H1 (cell line): Measurements from ENCODE around the gene COL1A1. TPM values are rescaled to one million over a fixed set of nuclear protein-coding genes. Genes with fewer than 3 reads are reported as not detected.
A peak's percentile ranks its signal among the peaks of the same experiment; 100 is the strongest.

Experiments
- CTCF ChIA-PET: fragments of 300-600 bp; sonication (Branson Sonifier 250); formaldehyde crosslinking; loops from one replicate; lab custom pipeline; 2021; ENCODE audit not compliant: partially characterized antibody; lab: Charles Lee
- POLR2A ChIA-PET: fragments of 300-600 bp; sonication (Branson Sonifier 250); formaldehyde crosslinking; loops from one replicate; lab custom pipeline; 2021; ENCODE audit warnings: inconsistent platforms; ENCODE audit not compliant: partially characterized antibody; lab: Charles Lee
- DNase-seq, 2 experiments: peaks; one replicate each; pipeline versions ENCODE4 v3.0.0 to v3.0.0-alpha.2; 2010 to 2022; ENCODE audit warnings: low spot score in 2 of 2, low read depth in 1 of 2, mixed read lengths in 1 of 2
- FAIRE-seq: peaks from 2 replicates; lab custom pipeline; 2011; peaks lifted over from hg19 to GRCh38; lab: Jason Lieb, UNC
- H2AFZ ChIP-seq: 2 replicates; pipeline ENCODE4 v1.8.1; 2012; ENCODE audit warnings: low read length, inconsistent platforms
- H2AK5ac ChIP-seq: 2 replicates; pipeline ENCODE4 v1.6.1; 2013; ENCODE audit warnings: low read depth, low read length
- H2BK120ac ChIP-seq: replicated peaks from 2 replicates; pipeline ENCODE3; 2013; ENCODE audit warnings: low read depth, low read length, inconsistent platforms
- H2BK12ac ChIP-seq: 2 replicates; pipeline ENCODE4 v1.6.1; 2013; ENCODE audit warnings: low read depth, low read length
- H2BK15ac ChIP-seq: 2 replicates; pipeline ENCODE4 v1.6.1; 2013; ENCODE audit warnings: low read length
- H2BK20ac ChIP-seq: 2 replicates; pipeline ENCODE4 v1.6.1; 2013; ENCODE audit warnings: low read length
- H2BK5ac ChIP-seq: 2 replicates; pipeline ENCODE4 v1.6.1; 2013; ENCODE audit warnings: low read depth, low read length
- H3K14ac ChIP-seq: 2 replicates; pipeline ENCODE4 v1.6.1; 2013; ENCODE audit warnings: inconsistent platforms; ENCODE audit not compliant: insufficient read length
- H3K18ac ChIP-seq: 2 replicates; pipeline ENCODE4 v1.6.1; 2013; ENCODE audit warnings: low read length; ENCODE audit errors: extremely low read depth
- H3K23ac ChIP-seq: 2 replicates; pipeline ENCODE4 v1.6.1; 2013; ENCODE audit warnings: inconsistent platforms; ENCODE audit not compliant: insufficient read length
- H3K23me2 ChIP-seq: 2 replicates; pipeline ENCODE4 v1.6.1; 2013; ENCODE audit warnings: low read depth, low read length
- H3K27ac ChIP-seq: 2 replicates; pipeline ENCODE4 v1.6.1; 2011; ENCODE audit warnings: low read depth, low read length, inconsistent platforms
- H3K27me3 ChIP-seq, 4 experiments: replicated peaks in 1 of 4; 1 replicate in 1 of 4; 2 replicates in 3 of 4; pipeline versions ENCODE4 v1.6.1 to v1.8.1; 2011 to 2013; ENCODE audit warnings: low read length in 3 of 4, mild to moderate bottlenecking in 3 of 4, inconsistent platforms in 2 of 4, mixed read lengths in 2 of 4, moderate library complexity in 1 of 4; ENCODE audit not compliant: control insufficient read depth in 3 of 4, insufficient read depth in 3 of 4; ENCODE audit errors: extremely low read depth in 1 of 4
- H3K36me3 ChIP-seq, 4 experiments: 2 replicates each; pipeline versions ENCODE4 v1.6.1 to v1.8.1; 2011 to 2013; ENCODE audit warnings: mild to moderate bottlenecking in 4 of 4, low read length in 3 of 4, moderate library complexity in 2 of 4, control low read depth in 1 of 4, inconsistent platforms in 1 of 4; ENCODE audit not compliant: insufficient read depth in 4 of 4, control insufficient read depth in 2 of 4
- H3K4ac ChIP-seq: replicated peaks from 2 replicates; pipeline ENCODE3; 2013; ENCODE audit warnings: low read length, low read depth, mixed read lengths, inconsistent platforms; ENCODE audit not compliant: insufficient read length
- H3K4me1 ChIP-seq, 4 experiments: replicated peaks in 1 of 4; 1 replicate in 1 of 4; 2 replicates in 3 of 4; pipeline versions ENCODE4 v1.6.1 to v1.8.1; 2011 to 2013; ENCODE audit warnings: low read length in 3 of 4, inconsistent platforms in 2 of 4, mixed read lengths in 1 of 4; ENCODE audit not compliant: insufficient read depth in 4 of 4, control insufficient read depth in 3 of 4
- H3K4me2 ChIP-seq, 2 experiments: 2 replicates each; pipeline versions ENCODE4 v1.6.1 to v1.8.1; 2011 to 2013; ENCODE audit warnings: low read depth in 2 of 2, low read length in 2 of 2, control low read depth in 1 of 2, inconsistent platforms in 1 of 2, mild to moderate bottlenecking in 1 of 2; ENCODE audit not compliant: insufficient read depth in 1 of 2
- H3K4me3 ChIP-seq, 4 experiments: fragments of 200-600, 300-600 bp in 1 of 4; sonication (generic), shearing (Covaris generic), sonication (Bioruptor Twin) in 1 of 4; 2 replicates each; pipeline versions ENCODE4 v1.5.1 to v1.8.1; 2011 to 2016; ENCODE audit warnings: low read length in 4 of 4, low read depth in 3 of 4, control low read depth in 2 of 4, inconsistent platforms in 2 of 4, mild to moderate bottlenecking in 2 of 4, mixed read lengths in 1 of 4, moderate library complexity in 1 of 4; ENCODE audit not compliant: insufficient read depth in 2 of 4; ENCODE audit errors: extremely low read depth in 1 of 4
- H3K56ac ChIP-seq: replicated peaks from 2 replicates; pipeline ENCODE3; 2013; ENCODE audit warnings: low read depth, mild to moderate bottlenecking, mixed read lengths, low read length, inconsistent platforms; ENCODE audit not compliant: insufficient read length
- H3K79me1 ChIP-seq: 2 replicates; pipeline ENCODE4 v1.6.1; 2013; ENCODE audit warnings: low read depth, low read length, control low read depth
- H3K79me2 ChIP-seq, 2 experiments: 2 replicates each; pipeline versions ENCODE4 v1.6.1 to v1.8.1; 2012 to 2013; ENCODE audit warnings: low read length in 2 of 2, mild to moderate bottlenecking in 2 of 2, inconsistent platforms in 1 of 2; ENCODE audit not compliant: insufficient read depth in 2 of 2, control insufficient read depth in 1 of 2
- H3K9ac ChIP-seq, 4 experiments: replicated peaks in 1 of 4; 1 replicate in 1 of 4; 2 replicates in 3 of 4; pipeline versions ENCODE4 v1.6.1 to v1.8.1; 2011 to 2013; ENCODE audit warnings: low read depth in 3 of 4, low read length in 3 of 4, control low read depth in 2 of 4, mild to moderate bottlenecking in 2 of 4, moderate library complexity in 2 of 4, inconsistent platforms in 1 of 4; ENCODE audit errors: extremely low read depth in 1 of 4
- H3K9me3 ChIP-seq, 2 experiments: 2 replicates each; pipeline versions ENCODE4 v1.6.1 to v1.8.1; 2012 to 2013; ENCODE audit warnings: mild to moderate bottlenecking in 2 of 2, moderate library complexity in 2 of 2, control low read depth in 1 of 2, inconsistent platforms in 1 of 2, low read depth in 1 of 2, low read length in 1 of 2, mixed read lengths in 1 of 2; ENCODE audit not compliant: insufficient read depth in 2 of 2
- H4K20me1 ChIP-seq, 2 experiments: replicated peaks in 1 of 2; 2 replicates each; pipeline versions ENCODE3 to v1.8.1; 2011 to 2013; ENCODE audit warnings: inconsistent platforms in 2 of 2, low read length in 2 of 2, mild to moderate bottlenecking in 1 of 2; ENCODE audit not compliant: insufficient read depth in 2 of 2, control insufficient read depth in 1 of 2
- H4K5ac ChIP-seq: 2 replicates; pipeline ENCODE4 v1.6.1; 2013; ENCODE audit warnings: low read length, low read depth, mixed read lengths, inconsistent platforms; ENCODE audit not compliant: insufficient read length
- H4K8ac ChIP-seq: 2 replicates; pipeline ENCODE4 v1.8.0; 2013; ENCODE audit warnings: mild to moderate bottlenecking, moderate library complexity, low read length, inconsistent platforms; ENCODE audit not compliant: insufficient read depth; ENCODE audit errors: extremely low read depth
- H4K91ac ChIP-seq: replicated peaks from 2 replicates; pipeline ENCODE3; 2013; ENCODE audit warnings: low read length, mixed read lengths, inconsistent platforms; ENCODE audit not compliant: insufficient read length
- WGBS, 2 experiments: shearing (Covaris generic) in 1 of 2; methylation state at CpG; one replicate each; pipeline versions ENCODE4 v1.1.6 to v1.1.7; 2013 to 2015; ENCODE audit warnings: low lambda C conversion rate in 2 of 2, mixed read lengths in 2 of 2, inconsistent platforms in 1 of 2, low coverage in 1 of 2, missing lambda C conversion rate in 1 of 2; ENCODE audit not compliant: insufficient replicate concordance in 2 of 2, insufficient coverage in 1 of 2, insufficient read length in 1 of 2; ENCODE audit errors: extremely low coverage in 1 of 2, missing lambda C conversion rate in 1 of 2; 5-methylcytosine and 5-hydroxymethylcytosine counted together
- polyA plus RNA-seq, 7 experiments: library from polyadenylated mRNA; depleted of rRNA in 3 of 7; stranded (reverse) in 5 of 7; unstranded in 2 of 7; fragments of >200 nt in 5 of 7; fragments of 200-250 nt in 2 of 7; gene quantifications; 1 replicate in 5 of 7; 2 replicates in 1 of 7; 4 replicates in 1 of 7; pipeline versions ENCODE4 v1.2.1 to v1.2.3, GENCODE V29; 2011 to 2013; ENCODE audit warnings: missing spikeins in 2 of 7, mixed read lengths in 2 of 7
- total RNA-seq: library from RNA; stranded (reverse); fragmentation: NEBNext Ultra II Directional; extraction: Animal tissue kit (Norgen Biotek cat#: 25700); gene quantifications from 2 replicates; pipeline ENCODE4 v1.2.1, GENCODE V29; 2021

Gene COL1A1
- total and polyA plus RNA-seq, 2 of the 8 experiments (the other 6 are each of a cell fraction or from before 2014, with no cell fraction given), result 14.1 to 80.4 TPM

GRCh38 chr17:50205111-50205962 lies 3.9 kb upstream of the COL1A1 start:
- peak overlapping the region; percentile 48; the same call in 1 of the 2 replicates for H3K18ac ChIP-seq
- ChIA-PET CTCF (interaction anchor here (0.8 to 24.4 kb wide), 10 partner anchors 9 to 156 kb away, joined by 3 to 1349 read pairs (median 4); partner anchors contain the start of gene TMEM92), POLR2A (interaction anchor here (0.7 to 1.7 kb wide), 4 partner anchors 15 to 144 kb away, joined by 3 to 5 read pairs (median 4); partner anchors contain the start of gene SGCA)
- H3K9me3 ChIP-seq, result no peaks in the 10 kb centered on the region
- no peak overlapping the region for H3K27ac ChIP-seq
- H2AK5ac ChIP-seq, result no peak overlapping the region
- H3K27me3 ChIP-seq, result peaks cover 0 to 29% (median 15%) of the 10 kb centered on the region in 4 experiments; a peak in 5 of 7 replicates
- 0 out of 2 replicates have a peak overlapping the region, but pooled peaks have one; percentile 12 for H2BK5ac ChIP-seq
- peaks cover 15 to 30% (median 24%) of the 10 kb centered on the region in 4 experiments for H3K4me1 ChIP-seq
- no peak overlapping the region for H4K5ac ChIP-seq
- peak overlapping the region; percentile 38 for H4K91ac ChIP-seq
- H2AFZ ChIP-seq, result no peak overlapping the region
- no peak overlapping the region for H3K56ac ChIP-seq
- no peak overlapping the region for H4K8ac ChIP-seq
- H3K23me2 ChIP-seq, result peaks cover 6% of the 10 kb centered on the region; the same call in 1 of the 2 replicates
- no peaks in the 10 kb centered on the region for H3K79me2 ChIP-seq
- DNase-seq (peak in 1 of 2 experiments; percentile 41), FAIRE-seq (no peak)
- H3K79me1 ChIP-seq, result no peaks in the 10 kb centered on the region
- H3K9ac ChIP-seq, result no peak overlapping the region
- WGBS, 2 experiments, result 81% methylated on average over 10 of the region's 10 CpGs; no CpG with 5 or more reads in 1 of the 2 experiments
- peak overlapping the region; percentile 61; the same call in 1 of the 2 replicates for H2BK15ac ChIP-seq
- 0 out of 2 replicates have a peak overlapping the region, but pooled peaks have one; percentile 77 for H2BK12ac ChIP-seq
- no peaks in the 10 kb centered on the region for H4K20me1 ChIP-seq
- no peak overlapping the region for H2BK120ac ChIP-seq
- no peak overlapping the region for H2BK20ac ChIP-seq
- H3K14ac ChIP-seq, result no peak overlapping the region
- no peak overlapping the region for H3K4ac ChIP-seq
- no peak overlapping the region for H3K4me2 ChIP-seq
- H3K4me3 ChIP-seq, result no peak overlapping the region
- H3K23ac ChIP-seq, result no peak overlapping the region
- no peaks in the 10 kb centered on the region for H3K36me3 ChIP-seq
